Endothelial cell of umbilical vein (primary cell): Measurements from ENCODE around the gene CEMIP. TPM values are rescaled to one million over a fixed set of nuclear protein-coding genes. Genes with fewer than 3 reads are reported as not detected.

ENCODE experiments used
- BruUV-seq: library from RNA; stranded (reverse); fragments of 400-500 nt; replicated peaks from 2 replicates; lab custom pipeline; 2021; lab: Mats Ljungman, UMichigan
- CTCF ChIA-PET: fragments of 300-600, 350-600 bp; sonication (Branson Sonifier 250); formaldehyde crosslinking; loops from one replicate; lab custom pipeline; 2021; ENCODE audit warnings: antibody characterized with exemption, inconsistent platforms; lab: Charles Lee
- POLR2A ChIA-PET: fragments of 300-600, 350-600 bp; sonication (Branson Sonifier 250); formaldehyde crosslinking; loops from one replicate; lab custom pipeline; 2021; ENCODE audit warnings: antibody characterized with exemption, inconsistent platforms; lab: Charles Lee
- DNase-seq: peaks from one replicate; pipeline ENCODE4 v3.0.0-alpha.2; 2011; ENCODE audit warnings: low read depth, low spot score
- FAIRE-seq: peaks from 2 replicates; lab custom pipeline; 2011; peaks lifted over from hg19 to GRCh38; lab: Jason Lieb, UNC
- H2AFZ ChIP-seq: 2 replicates; pipeline ENCODE4 v1.6.0; 2012; ENCODE audit warnings: low read depth, low read length, control low read depth, inconsistent platforms
- H3K27ac ChIP-seq: 2 replicates; pipeline ENCODE4 v1.5.1; 2011; ENCODE audit warnings: low read depth, mild to moderate bottlenecking, control low read depth, low read length, moderate library complexity; ENCODE audit not compliant: insufficient read depth
- H3K27me3 ChIP-seq, 2 experiments: 2 replicates each; pipeline versions ENCODE4 v1.6.0 to v1.6.1; 2011; ENCODE audit warnings: low read length in 2 of 2, mixed read lengths in 1 of 2; ENCODE audit not compliant: control insufficient read depth in 2 of 2, insufficient read depth in 2 of 2
- H3K36me3 ChIP-seq, 2 experiments: 2 replicates in 1 of 2; 3 replicates in 1 of 2; pipeline ENCODE4 v1.5.1; 2011; ENCODE audit warnings: low read length in 2 of 2, mild to moderate bottlenecking in 1 of 2, moderate library complexity in 1 of 2; ENCODE audit not compliant: control insufficient read depth in 2 of 2, insufficient read depth in 2 of 2; ENCODE audit errors: extremely low read depth in 1 of 2
- H3K4me1 ChIP-seq: 3 replicates; pipeline ENCODE4 v1.5.1; 2011; ENCODE audit warnings: mild to moderate bottlenecking, low read length; ENCODE audit not compliant: control insufficient read depth, insufficient read depth; ENCODE audit errors: extremely low read depth
- H3K4me2 ChIP-seq: 2 replicates; pipeline ENCODE4 v1.6.1; 2011; ENCODE audit warnings: low read length, control low read depth, mixed read lengths; ENCODE audit not compliant: insufficient read depth
- H3K4me3 ChIP-seq, 3 experiments: fragments of 200-600 bp in 1 of 3; sonication (generic), shearing (Covaris generic) in 1 of 3; replicated peaks in 1 of 3; 2 replicates each; pipeline ENCODE4 v1.5.1; 2011 to 2016; ENCODE audit warnings: control low read depth in 3 of 3, low read length in 3 of 3, mild to moderate bottlenecking in 2 of 3, inconsistent platforms in 1 of 3, low read depth in 1 of 3, moderate library complexity in 1 of 3; ENCODE audit not compliant: insufficient read depth in 1 of 3
- H3K79me2 ChIP-seq: 2 replicates; pipeline ENCODE4 v1.6.0; 2012; ENCODE audit warnings: low read length, inconsistent platforms; ENCODE audit not compliant: control insufficient read depth, insufficient read depth
- H3K9ac ChIP-seq: replicated peaks from 2 replicates; pipeline ENCODE3; 2011; ENCODE audit warnings: low read length, control low read depth; ENCODE audit not compliant: insufficient read depth; ENCODE audit errors: extremely low read depth
- H3K9me1 ChIP-seq: replicated peaks from 3 replicates; pipeline ENCODE4 v1.6.0; 2011; ENCODE audit warnings: mild to moderate bottlenecking, low read length; ENCODE audit not compliant: control insufficient read depth, insufficient read depth; ENCODE audit errors: extremely low read depth
- H3K9me3 ChIP-seq: replicated peaks from 2 replicates; pipeline ENCODE4 v1.5.1; 2012; ENCODE audit warnings: low read length, inconsistent platforms; ENCODE audit not compliant: control insufficient read depth, insufficient read depth
- H4K20me1 ChIP-seq: replicated peaks from 2 replicates; pipeline ENCODE3; 2011; ENCODE audit warnings: mild to moderate bottlenecking, low read length; ENCODE audit not compliant: control insufficient read depth, insufficient read depth; ENCODE audit errors: extremely low read depth
- EZH2 ChIP-seq: IDR thresholded peaks from 2 replicates; pipeline ENCODE4 v1.6.1; 2012; ENCODE audit warnings: borderline replicate concordance, low read depth, mild to moderate bottlenecking, moderate library complexity, low read length, inconsistent platforms; ENCODE audit not compliant: severe bottlenecking
- FOS ChIP-seq: IDR thresholded peaks from 2 replicates; pipeline ENCODE4 v1.6.1; 2011; ENCODE audit warnings: mild to moderate bottlenecking, low read length, moderate library complexity, borderline replicate concordance; ENCODE audit not compliant: insufficient read depth
- GATA2 ChIP-seq: IDR thresholded peaks from 2 replicates; pipeline ENCODE4 v1.7.0; 2011; ENCODE audit warnings: low read depth, mild to moderate bottlenecking, moderate library complexity, mixed read lengths, low read length; ENCODE audit not compliant: insufficient read length, insufficient read depth
- JUN ChIP-seq: IDR thresholded peaks from 2 replicates; pipeline ENCODE4 v1.6.1; 2011; ENCODE audit warnings: borderline replicate concordance, low read depth; ENCODE audit not compliant: insufficient read length, insufficient read depth
- MAX ChIP-seq: IDR thresholded peaks from 2 replicates; pipeline ENCODE4 v1.6.1; 2011; ENCODE audit not compliant: insufficient read depth, insufficient read length
- MYC ChIP-seq: IDR thresholded peaks from one replicate; pipeline ENCODE4 v1.6.1; 2011; ENCODE audit warnings: mild to moderate bottlenecking, low read depth, low read length
- POLR2A ChIP-seq: IDR thresholded peaks from 2 replicates; pipeline ENCODE4 v1.6.1; 2012; ENCODE audit warnings: low read depth, mild to moderate bottlenecking, control low read depth, low read length
- POLR2AphosphoS5 ChIP-seq: IDR thresholded peaks from 2 replicates; pipeline ENCODE4 v1.6.1; 2012; ENCODE audit warnings: low read depth, mild to moderate bottlenecking, control low read depth, low read length, moderate library complexity; ENCODE audit not compliant: insufficient read depth
- dilution Hi-C: fragments of 300-500 bp; cut with MboI; formaldehyde crosslinking; loops from one replicate; pipeline ENCODE4 v1.15.0; 2019; ENCODE audit warnings: low sequenced_read_pairs; ENCODE audit not compliant: extremely low pct_ligation_motif_present
- intact Hi-C: fragments of 100-400 bp; cut with micrococcal nuclease; formaldehyde crosslinking; loops from one replicate; pipeline ENCODE4 v1.10.0; 2022
- polyA plus RNA-seq, 4 experiments: library from polyadenylated mRNA; depleted of rRNA in 3 of 4; stranded (reverse) in 3 of 4; unstranded in 1 of 4; fragments of >200 nt; gene quantifications; 2 replicates each; pipeline versions ENCODE4 v1.2.1 to v1.2.3, GENCODE V29; 2011 to 2012; ENCODE audit warnings: missing spikeins in 1 of 4
- total RNA-seq: library from RNA; stranded (reverse); gene quantifications from 2 replicates; pipeline ENCODE4 v1.2.3, GENCODE V29; 2021
- TF ChIP-seq, protein P1 (sequence below), 2 donors: IDR thresholded peaks; 1 replicate in 1 of 2; 2 replicates in 1 of 2; pipeline ENCODE4 v1.5.1; 2011; ENCODE audit warnings: low read length in 2 of 2, mild to moderate bottlenecking in 2 of 2, moderate library complexity in 2 of 2, control low read depth in 1 of 2, inconsistent platforms in 1 of 2, low read depth in 1 of 2; ENCODE audit not compliant: insufficient read depth in 1 of 2; ENCODE audit errors: extremely low read depth in 1 of 2

Gene CEMIP
- total and polyA plus RNA-seq, 2 donors (not counting 3 experiments of a cell fraction or from before 2014, with no cell fraction given): 0.01 TPM; not detected in 1

DNA sequence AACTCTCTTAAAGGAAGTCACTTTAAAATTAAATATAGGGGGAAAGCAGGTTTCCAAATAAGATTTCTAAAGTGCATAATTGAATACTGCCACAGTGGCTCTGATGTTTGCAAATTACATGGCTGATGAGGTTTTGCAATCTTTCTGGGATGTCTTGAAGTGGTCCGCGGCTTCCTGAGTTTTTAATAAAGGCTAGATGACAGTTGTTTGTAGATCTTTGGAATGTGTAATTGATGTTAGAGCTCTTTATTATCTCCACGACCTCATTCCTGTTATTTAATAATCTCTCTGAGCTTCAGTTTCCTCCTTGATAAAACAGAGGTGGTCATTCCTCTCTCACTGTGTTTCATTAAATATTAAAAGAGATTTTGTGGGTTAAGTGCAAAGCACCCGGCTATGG lies 27.0 kb upstream of the CEMIP start:
- no peaks in the 10 kb centered on the region for H3K27me3 ChIP-seq
- intact Hi-C loops (no loop called here), dilution Hi-C loops (no loop called here)
- ChIA-PET CTCF (interaction anchor here (1.1 to 3.1 kb wide), 3 partner anchors 23 to 184 kb away, joined by 3 to 17 read pairs (median 11); no protein-coding TSS in a partner anchor), POLR2A (no interaction called here)
- H4K20me1 ChIP-seq: no peaks in the 10 kb centered on the region
- H3K9ac ChIP-seq: no peak overlapping the region
- H3K79me2 ChIP-seq: no peaks in the 10 kb centered on the region
- no peak for DNase-seq
- H2AFZ ChIP-seq: no peak overlapping the region
- no peak for TF ChIP-seq EZH2
- TF ChIP-seq POLR2A: no peak
- no peak for TF ChIP-seq MAX
- no peak for TF ChIP-seq FOS
- no peak for TF ChIP-seq POLR2AphosphoS5
- no peaks in the 10 kb centered on the region for H3K9me3 ChIP-seq
- no peak overlapping the region for H3K4me2 ChIP-seq
- no peaks in the 10 kb centered on the region for H3K36me3 ChIP-seq
- H3K27ac ChIP-seq: no peak overlapping the region
- peaks cover 7% of the 10 kb centered on the region for H3K4me1 ChIP-seq
- no peak overlapping the region for H3K4me3 ChIP-seq
- no peak for FAIRE-seq
- no peaks in the 10 kb centered on the region for H3K9me1 ChIP-seq
- no TSS peak for BruUV-seq

GRCh38 chr15:80753161-80753560 lies 26.0 kb upstream of the CEMIP start:
- peaks cover 7% of the 10 kb centered on the region for H3K4me1 ChIP-seq
- peak; percentile 67 for FAIRE-seq
- ChIA-PET CTCF (interaction anchor here (1.8 to 3.1 kb wide), 2 partner anchors 24 to 185 kb away, joined by 11 to 17 read pairs; no protein-coding TSS in a partner anchor), POLR2A (no interaction called here)
- no peaks in the 10 kb centered on the region for H3K9me1 ChIP-seq
- H3K27ac ChIP-seq: no peak overlapping the region
- H3K9me3 ChIP-seq: no peaks in the 10 kb centered on the region
- no peaks in the 10 kb centered on the region for H3K36me3 ChIP-seq
- no peak overlapping the region for H3K4me3 ChIP-seq
- dilution Hi-C loops (no loop called here), intact Hi-C loops (no loop called here)
- no peaks in the 10 kb centered on the region for H3K27me3 ChIP-seq
- DNase-seq: peak; percentile 38
- H3K4me2 ChIP-seq: no peak overlapping the region
- no TSS peak for BruUV-seq
- no peak overlapping the region for H2AFZ ChIP-seq
- H3K9ac ChIP-seq: no peak overlapping the region
- no peaks in the 10 kb centered on the region for H3K79me2 ChIP-seq
- no peak for TF ChIP-seq FOS
- TF ChIP-seq MYC: no peak
- TF ChIP-seq GATA2: no peak
- no peak for TF ChIP-seq POLR2AphosphoS5
- TF ChIP-seq, protein P1, sequence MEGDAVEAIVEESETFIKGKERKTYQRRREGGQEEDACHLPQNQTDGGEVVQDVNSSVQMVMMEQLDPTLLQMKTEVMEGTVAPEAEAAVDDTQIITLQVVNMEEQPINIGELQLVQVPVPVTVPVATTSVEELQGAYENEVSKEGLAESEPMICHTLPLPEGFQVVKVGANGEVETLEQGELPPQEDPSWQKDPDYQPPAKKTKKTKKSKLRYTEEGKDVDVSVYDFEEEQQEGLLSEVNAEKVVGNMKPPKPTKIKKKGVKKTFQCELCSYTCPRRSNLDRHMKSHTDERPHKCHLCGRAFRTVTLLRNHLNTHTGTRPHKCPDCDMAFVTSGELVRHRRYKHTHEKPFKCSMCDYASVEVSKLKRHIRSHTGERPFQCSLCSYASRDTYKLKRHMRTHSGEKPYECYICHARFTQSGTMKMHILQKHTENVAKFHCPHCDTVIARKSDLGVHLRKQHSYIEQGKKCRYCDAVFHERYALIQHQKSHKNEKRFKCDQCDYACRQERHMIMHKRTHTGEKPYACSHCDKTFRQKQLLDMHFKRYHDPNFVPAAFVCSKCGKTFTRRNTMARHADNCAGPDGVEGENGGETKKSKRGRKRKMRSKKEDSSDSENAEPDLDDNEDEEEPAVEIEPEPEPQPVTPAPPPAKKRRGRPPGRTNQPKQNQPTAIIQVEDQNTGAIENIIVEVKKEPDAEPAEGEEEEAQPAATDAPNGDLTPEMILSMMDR (IDR thresholded peaks at IDR 0.05; ENCODE audit: extremely low read depth in 1 of 2, insufficient read depth in 1 of 2, low read depth in 1 of 2, low read length in 2 of 2): no peak
- no peak for TF ChIP-seq EZH2
- no peak for TF ChIP-seq MAX
- TF ChIP-seq JUN: no peak
- no peak for TF ChIP-seq POLR2A
- H4K20me1 ChIP-seq: no peaks in the 10 kb centered on the region
